Measurements from ENCODE around the gene GNAL. TPM values are rescaled to one million over a fixed set of nuclear protein-coding genes. Genes with fewer than 3 reads are reported as not detected.
A peak's percentile ranks its signal among the peaks of the same experiment; 100 is the strongest.
"Not testable (repeated sequence)": the region's sequence is repeated elsewhere in the genome, so short reads cannot be mapped to it uniquely, and the experiment has no call there.

The GNAL gene
- total and polyA plus RNA-seq, 2 donors from 2014 or later: 1.8 to 9.7 TPM

DNA sequence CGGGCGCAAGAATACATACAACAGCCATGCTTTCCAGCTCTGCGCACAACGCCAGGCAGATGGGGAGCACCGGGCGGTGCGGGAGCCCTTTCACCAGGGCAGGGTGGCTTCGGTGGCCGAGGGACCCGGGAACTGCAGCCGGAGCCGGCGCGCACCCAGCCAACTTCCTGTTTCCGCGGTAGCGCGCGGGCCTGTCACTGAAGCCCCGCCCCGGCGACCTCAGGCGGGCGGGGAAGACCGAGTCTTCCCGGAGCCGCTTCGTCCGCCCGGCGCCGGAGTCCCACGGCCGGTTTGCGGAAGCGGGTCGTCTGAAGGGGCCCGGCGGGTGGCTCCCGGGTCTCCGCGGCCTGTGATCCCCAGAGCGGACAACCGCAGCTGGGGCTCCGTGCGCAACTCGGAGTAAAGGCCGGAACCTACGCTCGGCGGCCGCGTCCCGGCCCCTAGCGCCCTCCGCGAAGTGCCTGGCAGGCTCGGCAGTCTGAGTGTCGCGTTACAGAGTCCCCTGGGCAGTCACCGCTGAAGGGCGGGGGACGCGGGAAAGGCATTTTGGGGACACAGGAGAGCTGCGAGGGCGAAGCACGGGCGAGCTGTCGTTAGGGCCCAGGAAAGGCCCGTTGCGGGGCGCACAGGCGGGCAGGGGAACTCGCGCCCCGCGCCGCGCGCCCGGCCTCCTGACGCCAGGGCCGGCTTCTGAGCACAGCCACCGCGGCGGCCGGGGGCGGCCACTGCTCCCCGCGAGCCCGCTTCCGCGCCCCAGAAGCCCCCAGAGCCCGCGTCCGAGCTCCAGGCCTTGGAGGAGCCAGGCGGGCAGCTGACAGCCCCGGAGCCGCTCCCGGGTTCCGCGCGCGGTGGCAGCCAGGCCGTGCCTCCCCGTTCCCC, 219.4 kb downstream of the GNAL start, which contains the start of gene MPPE1:
MPPE1 (minus strand) TSS at position 136 of the 879 bp plus-strand sequence. CDS start 11,053 bp downstream, outside the sequence.
- intact Hi-C loops (cut with DNase I): no loop called here

DNA sequence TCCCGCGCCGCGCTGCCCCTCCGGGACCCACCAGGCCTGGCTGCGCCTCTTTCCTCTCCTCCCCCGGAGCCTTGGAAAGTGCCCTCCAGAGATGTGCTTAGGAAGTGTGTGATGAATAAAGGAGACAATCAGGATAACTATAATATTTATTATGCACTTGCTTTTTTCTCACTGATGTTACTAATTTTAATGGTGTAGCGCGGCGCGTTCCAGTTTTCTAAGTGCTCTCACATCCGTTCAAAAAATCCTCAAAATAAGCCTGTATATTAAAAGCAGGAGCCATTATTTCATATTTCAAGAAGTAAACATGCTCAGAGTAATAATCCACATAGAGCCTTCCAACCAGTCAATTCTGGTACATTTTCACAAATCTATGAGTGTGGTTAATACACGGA, 220.0 kb downstream of the GNAL start:
- peak in 1 of 5 donors; percentile 61 for DNase-seq
- peak overlapping the region; percentile 49 to 96 (median 73) for H3K4me3 ChIP-seq (ENCODE audit: low read length in 3 of 3)
- peak overlapping the region in 2 of 3 donors; percentile 94 to 97 for H3K9ac ChIP-seq (ENCODE audit: low read length in 3 of 3)
- peak overlapping the region; percentile 99 for H3K27ac ChIP-seq (ENCODE audit: low read depth in 2 of 2, low read length in 2 of 2)
- no peak for FAIRE-seq
- TF ChIP-seq, protein P1, sequence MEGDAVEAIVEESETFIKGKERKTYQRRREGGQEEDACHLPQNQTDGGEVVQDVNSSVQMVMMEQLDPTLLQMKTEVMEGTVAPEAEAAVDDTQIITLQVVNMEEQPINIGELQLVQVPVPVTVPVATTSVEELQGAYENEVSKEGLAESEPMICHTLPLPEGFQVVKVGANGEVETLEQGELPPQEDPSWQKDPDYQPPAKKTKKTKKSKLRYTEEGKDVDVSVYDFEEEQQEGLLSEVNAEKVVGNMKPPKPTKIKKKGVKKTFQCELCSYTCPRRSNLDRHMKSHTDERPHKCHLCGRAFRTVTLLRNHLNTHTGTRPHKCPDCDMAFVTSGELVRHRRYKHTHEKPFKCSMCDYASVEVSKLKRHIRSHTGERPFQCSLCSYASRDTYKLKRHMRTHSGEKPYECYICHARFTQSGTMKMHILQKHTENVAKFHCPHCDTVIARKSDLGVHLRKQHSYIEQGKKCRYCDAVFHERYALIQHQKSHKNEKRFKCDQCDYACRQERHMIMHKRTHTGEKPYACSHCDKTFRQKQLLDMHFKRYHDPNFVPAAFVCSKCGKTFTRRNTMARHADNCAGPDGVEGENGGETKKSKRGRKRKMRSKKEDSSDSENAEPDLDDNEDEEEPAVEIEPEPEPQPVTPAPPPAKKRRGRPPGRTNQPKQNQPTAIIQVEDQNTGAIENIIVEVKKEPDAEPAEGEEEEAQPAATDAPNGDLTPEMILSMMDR (IDR thresholded peaks at IDR 0.05; ENCODE audit: borderline replicate concordance, extremely low read depth, insufficient read depth): no peak
- H3K4me1 ChIP-seq (ENCODE audit: control insufficient read depth in 2 of 3, insufficient read depth in 2 of 3, low read depth in 1 of 3, low read length in 3 of 3): peaks cover 3 to 15% (median 10%) of the 10 kb centered on the region in 3 donors
- H3K36me3 ChIP-seq (ENCODE audit: control insufficient read depth in 2 of 3, insufficient read depth in 3 of 3, low read length in 3 of 3): no peaks in the 10 kb centered on the region
- no peaks in the 10 kb centered on the region for H3K27me3 ChIP-seq (ENCODE audit: control insufficient read depth, insufficient read depth, low read length)
- no peaks in the 10 kb centered on the region for H3K9me3 ChIP-seq (ENCODE audit: control insufficient read depth in 2 of 3, insufficient read depth in 1 of 3, low read length in 3 of 3)
- intact Hi-C loops (cut with DNase I): no loop called here

More for the DNA sequence above, 219.4 kb downstream of the GNAL start, which contains the start of gene MPPE1:
- FAIRE-seq: no peak
- Histone ChIP-seq H3K9ac (ENCODE audit: low read length in 3 of 3) (peak within 1 kb of the TSS; percentile 67 to 97 (median 94)), H3K36me3 (ENCODE audit: control insufficient read depth in 2 of 3, insufficient read depth in 3 of 3, low read length in 3 of 3) (no peaks in the 10 kb centered on the region), H3K4me3 (ENCODE audit: low read length in 3 of 3) (peak within 1 kb of the TSS; percentile 77 to 96 (median 82)), H3K4me1 (ENCODE audit: control insufficient read depth in 2 of 3, insufficient read depth in 2 of 3, low read depth in 1 of 3, low read length in 3 of 3) (peaks cover 3 to 15% (median 10%) of the 10 kb centered on the region in 3 donors), H3K27me3 (ENCODE audit: control insufficient read depth, insufficient read depth, low read length) (no peaks in the 10 kb centered on the region), H3K9me3 (ENCODE audit: control insufficient read depth in 2 of 3, insufficient read depth in 1 of 3, low read length in 3 of 3) (no peaks in the 10 kb centered on the region), H3K27ac (ENCODE audit: low read depth in 2 of 2, low read length in 2 of 2) (peak within 1 kb of the TSS; percentile 99)
- TF ChIP-seq, protein P1 (IDR thresholded peaks at IDR 0.05; ENCODE audit: borderline replicate concordance, extremely low read depth, insufficient read depth): no peak
- peak; percentile 90 to 97 (median 94) for DNase-seq

DNA sequence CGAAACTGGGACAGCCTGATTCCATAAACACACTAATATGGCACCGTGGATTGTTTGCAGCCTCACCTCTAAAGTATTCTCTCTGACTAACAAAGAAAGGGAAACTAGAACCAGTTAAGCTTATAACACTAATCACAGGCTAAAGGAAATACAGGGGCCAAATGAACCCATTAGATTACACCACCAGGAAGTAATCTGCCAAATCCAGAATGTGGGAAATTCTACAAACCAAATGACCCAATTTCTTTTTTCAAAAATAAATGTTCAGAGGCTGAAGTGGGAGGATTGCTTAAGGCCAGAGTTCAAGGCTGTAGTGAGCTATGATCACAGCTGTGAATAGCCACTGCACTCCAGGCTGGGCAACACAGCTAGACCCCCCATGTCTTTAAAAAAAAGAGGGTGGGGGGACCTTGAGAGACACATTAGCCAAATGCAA, 220.5 kb downstream of the GNAL start:
- no peak for FAIRE-seq
- peak overlapping the region in 2 of 3 donors; percentile 73 to 96 for H3K4me3 ChIP-seq (ENCODE audit: low read length in 3 of 3)
- intact Hi-C loops (cut with DNase I): no loop called here

DNA sequence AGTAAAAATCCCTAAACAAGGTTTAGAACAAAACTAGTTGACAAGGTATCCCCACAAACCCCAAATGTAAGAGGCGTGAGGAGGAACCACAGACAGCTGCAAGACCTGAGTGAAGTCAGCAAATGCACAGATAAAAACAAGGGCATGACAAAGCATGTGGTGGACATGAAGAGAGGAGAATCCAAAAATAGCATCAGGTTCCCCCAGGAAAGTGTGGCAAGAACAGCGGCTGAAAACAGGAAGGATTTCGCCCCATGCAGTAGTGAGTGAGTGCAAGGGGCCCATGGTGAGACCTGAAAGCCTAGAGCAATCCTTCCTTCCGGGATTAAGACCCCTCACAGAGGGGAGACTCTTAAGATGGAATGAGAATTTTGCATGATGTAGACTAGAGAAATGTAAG, 227.8 kb downstream of the GNAL start:
- FAIRE-seq; H3K36me3 ChIP-seq (ENCODE audit: control insufficient read depth in 2 of 3, insufficient read depth in 3 of 3, low read length in 3 of 3); H3K9me3 ChIP-seq (ENCODE audit: control insufficient read depth in 2 of 3, insufficient read depth in 1 of 3, low read length in 3 of 3); DNase-seq; intact Hi-C loops (cut with DNase I); H3K9ac ChIP-seq (ENCODE audit: low read length in 3 of 3); H3K27me3 ChIP-seq (ENCODE audit: control insufficient read depth, insufficient read depth, low read length); H3K27ac ChIP-seq (ENCODE audit: low read depth in 2 of 2, low read length in 2 of 2); H3K4me1 ChIP-seq (ENCODE audit: control insufficient read depth in 2 of 3, insufficient read depth in 2 of 3, low read depth in 1 of 3, low read length in 3 of 3); H3K4me3 ChIP-seq (ENCODE audit: low read length in 3 of 3): not testable (repeated sequence)

More for the DNA sequence above, 220.5 kb downstream of the GNAL start:
- H3K4me1 ChIP-seq (ENCODE audit: control insufficient read depth in 2 of 3, insufficient read depth in 2 of 3, low read depth in 1 of 3, low read length in 3 of 3): peaks cover 3 to 15% (median 10%) of the 10 kb centered on the region in 3 donors
- H3K36me3 ChIP-seq (ENCODE audit: control insufficient read depth in 2 of 3, insufficient read depth in 3 of 3, low read length in 3 of 3): no peaks in the 10 kb centered on the region
- TF ChIP-seq, protein P1 (IDR thresholded peaks at IDR 0.05; ENCODE audit: borderline replicate concordance, extremely low read depth, insufficient read depth): no peak
- no peaks in the 10 kb centered on the region for H3K9me3 ChIP-seq (ENCODE audit: control insufficient read depth in 2 of 3, insufficient read depth in 1 of 3, low read length in 3 of 3)
- H3K27ac ChIP-seq (ENCODE audit: low read depth in 2 of 2, low read length in 2 of 2): peak overlapping the region; percentile 99
- peak overlapping the region in 1 of 3 donors; percentile 97 for H3K9ac ChIP-seq (ENCODE audit: low read length in 3 of 3)
- no peaks in the 10 kb centered on the region for H3K27me3 ChIP-seq (ENCODE audit: control insufficient read depth, insufficient read depth, low read length)
- DNase-seq: peak in 2 of 5 donors; percentile 3 to 23

DNA sequence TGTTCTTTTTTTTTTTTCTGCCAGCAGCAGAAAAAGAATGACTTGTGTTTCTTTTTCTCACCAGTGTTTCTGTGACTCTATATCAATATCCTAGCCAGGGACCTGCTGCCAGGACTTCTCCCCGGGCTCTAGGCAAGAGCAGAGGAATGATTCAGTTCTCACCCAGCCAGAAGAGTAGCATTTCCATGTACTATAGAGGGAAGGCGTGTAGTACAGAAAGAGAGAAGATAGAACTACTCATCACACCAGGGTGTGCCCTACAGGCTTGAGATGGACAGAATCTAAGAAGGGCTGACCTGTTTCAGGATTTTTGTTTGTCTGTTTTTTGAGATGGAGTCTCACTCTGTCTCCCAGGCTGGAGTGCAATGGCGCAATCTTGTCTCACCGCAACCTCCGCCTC, 230.5 kb downstream of the GNAL start:
- H3K4me1 ChIP-seq (ENCODE audit: control insufficient read depth in 2 of 3, insufficient read depth in 2 of 3, low read depth in 1 of 3, low read length in 3 of 3); FAIRE-seq; H3K4me3 ChIP-seq (ENCODE audit: low read length in 3 of 3); intact Hi-C loops (cut with DNase I); H3K36me3 ChIP-seq (ENCODE audit: control insufficient read depth in 2 of 3, insufficient read depth in 3 of 3, low read length in 3 of 3); H3K9me3 ChIP-seq (ENCODE audit: control insufficient read depth in 2 of 3, insufficient read depth in 1 of 3, low read length in 3 of 3); H3K27me3 ChIP-seq (ENCODE audit: control insufficient read depth, insufficient read depth, low read length); DNase-seq; H3K27ac ChIP-seq (ENCODE audit: low read depth in 2 of 2, low read length in 2 of 2); H3K9ac ChIP-seq (ENCODE audit: low read length in 3 of 3): not testable (repeated sequence)

All from kidney (tissue), 14 donors.